ENCODE data around the gene PREPL. TPM values are rescaled to one million over a fixed set of nuclear protein-coding genes. Genes with fewer than 3 reads are reported as not detected.
A peak's percentile ranks its signal among the peaks of the same experiment; 100 is the strongest.
"Not testable (repeated sequence)": the region's sequence is repeated elsewhere in the genome, so short reads cannot be mapped to it uniquely, and the experiment has no call there.

Gene PREPL
- 10 to 100 TPM; 22.0 to 30.1 TPM for total RNA-seq

GRCh38 chr2:44361330-44362206 lies at the start of gene PREPL, which contains the start of gene CAMKMT:
TSS of gene PREPL (minus strand) at chr2:44361494. CDS start at chr2:44346342, 15,152 bp downstream.
TSS of gene CAMKMT (plus strand) at chr2:44361947.
- Mint-ChIP-seq H3K9me3 (no peaks in the 10 kb centered on the region), H3K4me3 (peak within 1 kb of the TSS; percentile 97 to 98), H3K4me1 (ENCODE audit: low read depth) (peaks cover 66% of the 10 kb centered on the region), H3K36me3 (ENCODE audit: insufficient read depth in 2 of 2) (peaks cover 6 to 14% of the 10 kb centered on the region in 2 donors), H3K27ac (peak within 1 kb of the TSS; percentile 100), H3K27me3 (ENCODE audit: low read depth) (no peaks in the 10 kb centered on the region)
- peak; percentile 98 for DNase-seq
- peak; percentile 85 to 87 for ATAC-seq (replicated peaks in 1 of 2)

GRCh38 chr2:44398243-44398897 lies 37.1 kb upstream of the PREPL start:
- ATAC-seq (replicated peaks in 1 of 2) = no peak
- peaks cover 2 to 3% of the 10 kb centered on the region in 2 donors for H3K36me3 Mint-ChIP-seq (ENCODE audit: insufficient read depth in 2 of 2)

GRCh38 chr2:44397447-44398175 lies 36.3 kb upstream of the PREPL start:
- Mint-ChIP-seq H3K9me3 (no peaks in the 10 kb centered on the region), H3K4me3 (no peak overlapping the region), H3K27ac (peak overlapping the region; percentile 54), H3K4me1 (ENCODE audit: low read depth) (peaks cover 10% of the 10 kb centered on the region), H3K36me3 (ENCODE audit: insufficient read depth in 2 of 2) (peaks cover 2 to 3% of the 10 kb centered on the region in 2 donors), H3K27me3 (ENCODE audit: low read depth) (no peaks in the 10 kb centered on the region)
- ATAC-seq (replicated peaks in 1 of 2) (no peak), DNase-seq (no peak)

More at GRCh38 chr2:44398243-44398897, 37.1 kb upstream of the PREPL start:
- Mint-ChIP-seq H3K4me1 (ENCODE audit: low read depth) (peaks cover 10% of the 10 kb centered on the region), H3K9me3 (no peaks in the 10 kb centered on the region), H3K4me3 (no peak overlapping the region), H3K27me3 (ENCODE audit: low read depth) (no peaks in the 10 kb centered on the region), H3K27ac (peak overlapping the region; percentile 54)
- DNase-seq = no peak

- H3K9me3 Mint-ChIP-seq = no peaks in the 10 kb centered on the region
- no peak overlapping the region for H3K4me3 Mint-ChIP-seq
- H3K36me3 Mint-ChIP-seq (ENCODE audit: insufficient read depth in 2 of 2) = peaks cover 0 to 3% of the 10 kb centered on the region in 2 donors
These were observed 31.1 kb upstream of the PREPL start for GRCh38 chr2:44392338-44392943.

GRCh38 chr2:44389895-44390294 lies 28.6 kb upstream of the PREPL start:
- H3K27me3 Mint-ChIP-seq (ENCODE audit: low read depth) = no peaks in the 10 kb centered on the region

More at GRCh38 chr2:44392338-44392943, 31.1 kb upstream of the PREPL start:
- ATAC-seq (replicated peaks in 1 of 2) (no peak), DNase-seq (peak; percentile 27 to 48)
- Mint-ChIP-seq H3K27ac (no peak overlapping the region), H3K27me3 (ENCODE audit: low read depth) (no peaks in the 10 kb centered on the region), H3K4me1 (ENCODE audit: low read depth) (peaks cover 12% of the 10 kb centered on the region)

GRCh38 chr2:44388877-44389276 lies 27.6 kb upstream of the PREPL start:
- Mint-ChIP-seq H3K27ac (no peak overlapping the region), H3K27me3 (ENCODE audit: low read depth) (no peaks in the 10 kb centered on the region), H3K9me3 (peaks cover 1 to 8% of the 10 kb centered on the region in 2 donors), H3K4me3 (no peak overlapping the region), H3K4me1 (ENCODE audit: low read depth) (peaks cover 12% of the 10 kb centered on the region), H3K36me3 (ENCODE audit: insufficient read depth in 2 of 2) (peaks cover 7 to 16% of the 10 kb centered on the region in 2 donors)
- ATAC-seq (replicated peaks in 1 of 2) = no peak
- no peak for DNase-seq

More at GRCh38 chr2:44389895-44390294, 28.6 kb upstream of the PREPL start:
- DNase-seq (no peak), ATAC-seq (replicated peaks in 1 of 2) (no peak)
- Mint-ChIP-seq H3K27ac (no peak overlapping the region), H3K36me3 (ENCODE audit: insufficient read depth in 2 of 2) (peaks cover 7% of the 10 kb centered on the region in 2 donors), H3K9me3 (peaks cover 1 to 4% of the 10 kb centered on the region in 2 donors), H3K4me3 (no peak overlapping the region), H3K4me1 (ENCODE audit: low read depth) (peaks cover 12% of the 10 kb centered on the region)

- not testable (repeated sequence) for DNase-seq; H3K9me3 Mint-ChIP-seq; ATAC-seq (replicated peaks in 1 of 2); H3K27me3 Mint-ChIP-seq (ENCODE audit: low read depth); H3K27ac Mint-ChIP-seq; H3K4me3 Mint-ChIP-seq
- Mint-ChIP-seq H3K4me1 (ENCODE audit: low read depth) (peaks cover 12% of the 10 kb centered on the region), H3K36me3 (ENCODE audit: insufficient read depth in 2 of 2) (peaks cover 7 to 23% of the 10 kb centered on the region in 2 donors)
These were observed 23.9 kb upstream of the PREPL start for GRCh38 chr2:44385226-44385625.

GRCh38 chr2:44377486-44377885 lies 16.2 kb upstream of the PREPL start:
- Mint-ChIP-seq H3K4me1 (ENCODE audit: low read depth) (no peaks in the 10 kb centered on the region), H3K4me3 (no peak overlapping the region), H3K9me3 (no peaks in the 10 kb centered on the region), H3K27me3 (ENCODE audit: low read depth) (no peaks in the 10 kb centered on the region), H3K36me3 (ENCODE audit: insufficient read depth in 2 of 2) (peaks cover 0 to 13% of the 10 kb centered on the region in 2 donors), H3K27ac (no peak overlapping the region)
- ATAC-seq (replicated peaks in 1 of 2) (no peak), DNase-seq (no peak)

- H3K9me3 Mint-ChIP-seq = no peaks in the 10 kb centered on the region
- peak overlapping the region; percentile 46 for H3K27ac Mint-ChIP-seq
- ATAC-seq (replicated peaks in 1 of 2) = no peak
- peaks cover 29% of the 10 kb centered on the region for H3K4me1 Mint-ChIP-seq (ENCODE audit: low read depth)
- H3K27me3 Mint-ChIP-seq (ENCODE audit: low read depth) = no peaks in the 10 kb centered on the region
- no peak overlapping the region for H3K4me3 Mint-ChIP-seq
- H3K36me3 Mint-ChIP-seq (ENCODE audit: insufficient read depth in 2 of 2) = peaks cover 0 to 8% of the 10 kb centered on the region in 2 donors
- no peak for DNase-seq
These were observed 11.0 kb upstream of the PREPL start for GRCh38 chr2:44372246-44372645.

- Mint-ChIP-seq H3K9me3 (no peaks in the 10 kb centered on the region), H3K4me3 (no peak overlapping the region), H3K36me3 (ENCODE audit: insufficient read depth in 2 of 2) (peaks cover 0 to 5% of the 10 kb centered on the region in 2 donors), H3K27me3 (ENCODE audit: low read depth) (no peaks in the 10 kb centered on the region), H3K27ac (no peak overlapping the region), H3K4me1 (ENCODE audit: low read depth) (peaks cover 29% of the 10 kb centered on the region)
- ATAC-seq (replicated peaks in 1 of 2) = no peak
- no peak for DNase-seq
These were observed 10.2 kb upstream of the PREPL start for GRCh38 chr2:44371445-44371844.

- DNase-seq (no peak), ATAC-seq (replicated peaks in 1 of 2) (no peak)
- Mint-ChIP-seq H3K36me3 (ENCODE audit: insufficient read depth in 2 of 2) (peaks cover 1 to 9% of the 10 kb centered on the region in 2 donors), H3K27ac (no peak overlapping the region), H3K9me3 (no peaks in the 10 kb centered on the region), H3K4me1 (ENCODE audit: low read depth) (peaks cover 43% of the 10 kb centered on the region), H3K4me3 (peak overlapping the region in 1 of 2 donors; percentile 32), H3K27me3 (ENCODE audit: low read depth) (no peaks in the 10 kb centered on the region)
These were observed 8.1 kb upstream of the PREPL start for GRCh38 chr2:44369392-44369791.

GRCh38 chr2:44367591-44367990 lies 6.3 kb upstream of the PREPL start:
- no peak overlapping the region for H3K27ac Mint-ChIP-seq
- no peaks in the 10 kb centered on the region for H3K27me3 Mint-ChIP-seq (ENCODE audit: low read depth)
- peaks cover 4 to 6% of the 10 kb centered on the region in 2 donors for H3K36me3 Mint-ChIP-seq (ENCODE audit: insufficient read depth in 2 of 2)
- H3K4me3 Mint-ChIP-seq = peak overlapping the region; percentile 71 to 79
- no peaks in the 10 kb centered on the region for H3K9me3 Mint-ChIP-seq
- ATAC-seq (replicated peaks in 1 of 2) = peak; percentile 97
- peak in 1 of 2 donors; percentile 16 for DNase-seq
- peaks cover 61% of the 10 kb centered on the region for H3K4me1 Mint-ChIP-seq (ENCODE audit: low read depth)
